ENCODE data around the gene SLC6A8.

- TF ChIP-seq, protein P1, sequence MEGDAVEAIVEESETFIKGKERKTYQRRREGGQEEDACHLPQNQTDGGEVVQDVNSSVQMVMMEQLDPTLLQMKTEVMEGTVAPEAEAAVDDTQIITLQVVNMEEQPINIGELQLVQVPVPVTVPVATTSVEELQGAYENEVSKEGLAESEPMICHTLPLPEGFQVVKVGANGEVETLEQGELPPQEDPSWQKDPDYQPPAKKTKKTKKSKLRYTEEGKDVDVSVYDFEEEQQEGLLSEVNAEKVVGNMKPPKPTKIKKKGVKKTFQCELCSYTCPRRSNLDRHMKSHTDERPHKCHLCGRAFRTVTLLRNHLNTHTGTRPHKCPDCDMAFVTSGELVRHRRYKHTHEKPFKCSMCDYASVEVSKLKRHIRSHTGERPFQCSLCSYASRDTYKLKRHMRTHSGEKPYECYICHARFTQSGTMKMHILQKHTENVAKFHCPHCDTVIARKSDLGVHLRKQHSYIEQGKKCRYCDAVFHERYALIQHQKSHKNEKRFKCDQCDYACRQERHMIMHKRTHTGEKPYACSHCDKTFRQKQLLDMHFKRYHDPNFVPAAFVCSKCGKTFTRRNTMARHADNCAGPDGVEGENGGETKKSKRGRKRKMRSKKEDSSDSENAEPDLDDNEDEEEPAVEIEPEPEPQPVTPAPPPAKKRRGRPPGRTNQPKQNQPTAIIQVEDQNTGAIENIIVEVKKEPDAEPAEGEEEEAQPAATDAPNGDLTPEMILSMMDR (IDR thresholded peaks at IDR 0.05), result no peak
- no peak for TF ChIP-seq POLR2AphosphoS5 (IDR thresholded peaks at IDR 0.05)
- no peak for TF ChIP-seq POLR2A (IDR thresholded peaks at IDR 0.05)
Measured at GRCh38 chrX:153728951-153729631, 41.4 kb downstream of the SLC6A8 start.

All from prostate gland (tissue), 2 donors.